GM23248 (cell line): ENCODE measurements around the gene CACNA1E. TPM values are rescaled to one million over a fixed set of nuclear protein-coding genes. Genes with fewer than 3 reads are reported as not detected.

Experiments
- DNase-seq: peaks from one replicate; pipeline ENCODE4 v3.0.0-alpha.2; 2015
- H2AFZ ChIP-seq: fragments of 200-600 bp; sonication (generic); 2 replicates; pipeline ENCODE4 v1.6.1; 2016; ENCODE audit warnings: antibody characterized with exemption
- H3F3A ChIP-seq: fragments of 200-600 bp; sonication (generic); 2 replicates; pipeline ENCODE4 v1.6.1; 2016; ENCODE audit warnings: mild to moderate bottlenecking, antibody characterized with exemption, mixed run types; ENCODE audit not compliant: insufficient read depth
- H3K27ac ChIP-seq: fragments of 200-600 bp; sonication (generic); 2 replicates; pipeline ENCODE4 v1.5.1; 2016; ENCODE audit warnings: mild to moderate bottlenecking
- H3K27me3 ChIP-seq: fragments of 200-600 bp; sonication (generic); replicated peaks from 2 replicates; pipeline ENCODE4 v1.6.1; 2016; ENCODE audit warnings: mild to moderate bottlenecking; ENCODE audit not compliant: insufficient read depth
- H3K36me3 ChIP-seq: fragments of 200-600 bp; sonication (generic); 2 replicates; pipeline ENCODE4 v1.6.1; 2016; ENCODE audit warnings: low read depth, mild to moderate bottlenecking
- H3K4me1 ChIP-seq: fragments of 200-600 bp; sonication (generic); 2 replicates; pipeline ENCODE4 v1.6.1; 2016; ENCODE audit warnings: mild to moderate bottlenecking; ENCODE audit not compliant: insufficient read depth
- H3K4me2 ChIP-seq: fragments of 200-600 bp; sonication (generic); one replicate; pipeline ENCODE4 v1.6.1; 2016; ENCODE audit warnings: mild to moderate bottlenecking; ENCODE audit not compliant: unreplicated experiment
- H3K4me3 ChIP-seq: fragments of 200-600 bp; sonication (generic); 2 replicates; pipeline ENCODE4 v1.5.1; 2016; ENCODE audit warnings: mild to moderate bottlenecking
- H3K79me2 ChIP-seq: fragments of 200-600 bp; sonication (generic); 2 replicates; pipeline ENCODE4 v1.6.1; 2016; ENCODE audit warnings: mild to moderate bottlenecking; ENCODE audit not compliant: insufficient read depth
- H3K9ac ChIP-seq: fragments of 200-600 bp; sonication (generic); 2 replicates; pipeline ENCODE4 v1.6.1; 2016; ENCODE audit warnings: mild to moderate bottlenecking
- H3K9me2 ChIP-seq: fragments of 200-600 bp; sonication (generic); 2 replicates; pipeline ENCODE4 v1.6.1; 2016; ENCODE audit warnings: mixed run types, mild to moderate bottlenecking, moderate library complexity; ENCODE audit not compliant: insufficient read depth
- H3K9me3 ChIP-seq: fragments of 200-600 bp; sonication (generic); one replicate; pipeline ENCODE4 v1.6.1; 2017; ENCODE audit warnings: low read depth
- H4K20me1 ChIP-seq: fragments of 200-600 bp; sonication (generic); 2 replicates; pipeline ENCODE4 v1.6.0; 2016; ENCODE audit not compliant: insufficient read depth
- EZH2 ChIP-seq: fragments of 200-600 bp; sonication (generic); IDR thresholded peaks from 2 replicates; pipeline ENCODE4 v1.6.1; 2018; ENCODE audit warnings: antibody characterized with exemption, mild to moderate bottlenecking; ENCODE audit not compliant: insufficient read depth, poor library complexity, severe bottlenecking
- EZH2phosphoT487 ChIP-seq: fragments of 200-600 bp; sonication (generic); IDR thresholded peaks from 2 replicates; pipeline ENCODE4 v1.6.1; 2018; ENCODE audit warnings: antibody characterized with exemption, moderate library complexity, mild to moderate bottlenecking, low read depth; ENCODE audit not compliant: insufficient read depth
- WGBS, 2 experiments: methylation state at CpG; one replicate each; pipeline ENCODE4 v1.1.6; 2015 to 2017; ENCODE audit warnings: low lambda C conversion rate in 2 of 2, low coverage in 1 of 2; ENCODE audit errors: missing lambda C conversion rate in 2 of 2; 5-methylcytosine and 5-hydroxymethylcytosine counted together
- in situ Hi-C: fragments of 300-500 bp; cut with MboI; formaldehyde crosslinking; loops from 2 replicates; pipeline ENCODE4 v1.15.0; 2020
- polyA plus RNA-seq: library from polyadenylated mRNA; unstranded; fragments of >200 nt; fragmentation: Nextera tagmentation; extraction: Ambion mirVana; gene quantifications from 2 replicates; pipeline ENCODE4 v1.2.1, GENCODE V29; 2016
- total RNA-seq: library from RNA; depleted of rRNA; stranded (reverse); fragments of >200 nt; shearing (Covaris generic); gene quantifications from 2 replicates; pipeline ENCODE4 v1.2.3, GENCODE V29; 2014

Gene CACNA1E
- total and polyA plus RNA-seq, 2 experiments from 2014 or later: not detected

DNA sequence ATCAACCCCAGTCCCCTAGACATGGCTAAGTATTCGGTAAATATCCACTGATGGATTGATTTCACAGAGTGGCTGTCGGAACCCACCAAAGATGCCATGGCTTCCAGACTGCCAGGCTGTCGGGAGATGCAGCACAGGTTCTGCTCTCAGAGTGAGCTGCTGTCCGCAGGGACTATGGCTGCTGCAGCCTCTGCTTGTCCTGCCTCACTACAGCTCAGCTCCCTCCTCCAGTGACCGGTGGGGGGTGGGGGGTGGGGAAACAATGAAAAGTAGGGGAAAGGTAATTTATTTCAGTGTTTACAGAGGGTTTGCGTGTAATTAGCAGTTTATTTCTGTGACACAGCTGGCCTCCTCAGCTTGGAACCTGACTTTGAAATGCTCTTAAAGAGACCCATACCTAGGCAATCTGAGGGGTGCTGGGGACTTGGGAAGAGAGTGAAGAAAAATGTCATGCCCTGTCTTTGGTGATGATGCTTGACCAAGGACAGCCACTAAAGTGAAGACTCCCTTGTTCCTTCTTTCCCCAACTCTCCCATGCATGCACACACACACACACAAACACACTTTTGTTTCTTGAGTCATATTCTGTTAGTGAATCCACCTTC is 109.0 kb downstream of the CACNA1E start:
- in situ Hi-C loops: no loop called here
- no peak for TF ChIP-seq EZH2
- TF ChIP-seq EZH2phosphoT487: no peak
- WGBS, 2 experiments: 11 to 14% methylated on average over 5 to 6 of the region's 6 CpGs
- Histone ChIP-seq H3K4me2 (no peak overlapping the region), H3K9me2 (no peaks in the 10 kb centered on the region), H3K9ac (no peak overlapping the region), H3K9me3 (no peaks in the 10 kb centered on the region), H2AFZ (no peak overlapping the region), H3K27me3 (no peaks in the 10 kb centered on the region), H4K20me1 (no peaks in the 10 kb centered on the region), H3K36me3 (no peaks in the 10 kb centered on the region), H3F3A (no peaks in the 10 kb centered on the region), H3K27ac (no peak overlapping the region), H3K4me3 (no peak overlapping the region), H3K4me1 (no peaks in the 10 kb centered on the region), H3K79me2 (no peaks in the 10 kb centered on the region)
- no peak for DNase-seq

- Histone ChIP-seq H3K27ac (no peak overlapping the region), H3F3A (no peaks in the 10 kb centered on the region), H3K79me2 (no peaks in the 10 kb centered on the region), H3K4me3 (no peak overlapping the region), H2AFZ (no peak overlapping the region), H3K4me2 (no peak overlapping the region), H3K9me2 (no peaks in the 10 kb centered on the region), H4K20me1 (no peaks in the 10 kb centered on the region), H3K9me3 (no peaks in the 10 kb centered on the region), H3K27me3 (no peaks in the 10 kb centered on the region), H3K4me1 (no peaks in the 10 kb centered on the region), H3K36me3 (no peaks in the 10 kb centered on the region), H3K9ac (no peak overlapping the region)
- TF ChIP-seq EZH2: no peak
- TF ChIP-seq EZH2phosphoT487: no peak
- in situ Hi-C loops: no loop called here
- no peak for DNase-seq
- 7 to 15% methylated on average over 4 of the region's 4 CpGs for WGBS, 2 experiments
Measured at GRCh38 chr1:181593042-181593441, 109.7 kb downstream of the CACNA1E start.

GRCh38 chr1:181594553-181594952 is 111.2 kb downstream of the CACNA1E start:
- Histone ChIP-seq H3K27me3 (no peaks in the 10 kb centered on the region), H3K9me2 (no peaks in the 10 kb centered on the region), H3K27ac (no peak overlapping the region), H2AFZ (no peak overlapping the region), H3K36me3 (no peaks in the 10 kb centered on the region), H3K9ac (no peak overlapping the region), H3K79me2 (no peaks in the 10 kb centered on the region), H3F3A (no peaks in the 10 kb centered on the region), H3K4me1 (no peaks in the 10 kb centered on the region), H3K4me2 (no peak overlapping the region), H3K9me3 (no peaks in the 10 kb centered on the region), H4K20me1 (no peaks in the 10 kb centered on the region), H3K4me3 (no peak overlapping the region)
- TF ChIP-seq EZH2 (no peak), EZH2phosphoT487 (no peak)
- no peak for DNase-seq
- 24 to 34% methylated on average over 5 of the region's 5 CpGs for WGBS, 2 experiments
- in situ Hi-C loops: no loop called here

- no peaks in the 10 kb centered on the region for H3K4me1 ChIP-seq
- H3K36me3 ChIP-seq: no peaks in the 10 kb centered on the region
- no peaks in the 10 kb centered on the region for H4K20me1 ChIP-seq
- no peaks in the 10 kb centered on the region for H3K9me3 ChIP-seq
- in situ Hi-C loops: no loop called here
- TF ChIP-seq EZH2 (no peak), EZH2phosphoT487 (no peak)
- no peak overlapping the region for H3K9ac ChIP-seq
- no peak overlapping the region for H2AFZ ChIP-seq
- no peaks in the 10 kb centered on the region for H3F3A ChIP-seq
- H3K27ac ChIP-seq: no peak overlapping the region
- no peak overlapping the region for H3K4me2 ChIP-seq
- H3K4me3 ChIP-seq: no peak overlapping the region
- no peaks in the 10 kb centered on the region for H3K9me2 ChIP-seq
- DNase-seq: no peak
- H3K79me2 ChIP-seq: no peaks in the 10 kb centered on the region
- no peaks in the 10 kb centered on the region for H3K27me3 ChIP-seq
- WGBS, 2 experiments: 7 to 16% methylated on average over 6 of the region's 6 CpGs
Measured at GRCh38 chr1:181595234-181595633, 111.9 kb downstream of the CACNA1E start.
